H9 (cell line): ENCODE data around the gene SLC39A8. TPM values are rescaled to one million over a fixed set of nuclear protein-coding genes. Genes with fewer than 3 reads are reported as not detected.

Source experiments
- DNase-seq: peaks from one replicate; pipeline ENCODE4 v3.0.0-alpha.2; 2017
- H2AFZ ChIP-seq: one replicate; pipeline ENCODE4 v1.6.1; 2013; ENCODE audit warnings: mild to moderate bottlenecking, low read length, control low read depth, moderate library complexity
- H2AK5ac ChIP-seq: 2 replicates; pipeline ENCODE4 v1.6.1; 2013; ENCODE audit warnings: low read length, control low read depth, mixed read lengths; ENCODE audit not compliant: insufficient read length
- H2BK120ac ChIP-seq: one replicate; pipeline ENCODE4 v1.6.1; 2013; ENCODE audit warnings: low read depth, mild to moderate bottlenecking, low read length, control low read depth, inconsistent platforms; ENCODE audit not compliant: poor library complexity, severe bottlenecking
- H2BK12ac ChIP-seq: 2 replicates; pipeline ENCODE4 v1.6.1; 2013; ENCODE audit warnings: low read length, control low read depth, mixed read lengths, low read depth; ENCODE audit not compliant: insufficient read length
- H2BK15ac ChIP-seq: 2 replicates; pipeline ENCODE4 v1.6.1; 2013; ENCODE audit warnings: low read depth, low read length, control low read depth
- H2BK20ac ChIP-seq: one replicate; pipeline ENCODE4 v1.6.1; 2013; ENCODE audit warnings: low read depth, mild to moderate bottlenecking, low read length, control low read depth, inconsistent platforms; ENCODE audit not compliant: poor library complexity, severe bottlenecking
- H2BK5ac ChIP-seq: 2 replicates; pipeline ENCODE4 v1.6.1; 2013; ENCODE audit warnings: low read length, control low read depth, mixed read lengths; ENCODE audit not compliant: insufficient read length
- H3K14ac ChIP-seq: 2 replicates; pipeline ENCODE4 v1.6.1; 2013; ENCODE audit warnings: low read length, control low read depth; ENCODE audit not compliant: insufficient read depth
- H3K18ac ChIP-seq: 2 replicates; pipeline ENCODE4 v1.6.1; 2013; ENCODE audit warnings: low read depth, mild to moderate bottlenecking, mixed read lengths, low read length, control low read depth; ENCODE audit not compliant: insufficient read length
- H3K23ac ChIP-seq: 2 replicates; pipeline ENCODE4 v1.6.1; 2013; ENCODE audit warnings: low read length, control low read depth, mixed read lengths, low read depth; ENCODE audit not compliant: insufficient read length
- H3K23me2 ChIP-seq: 2 replicates; pipeline ENCODE4 v1.6.1; 2013; ENCODE audit warnings: low read depth, mild to moderate bottlenecking, mixed read lengths, low read length, control low read depth; ENCODE audit not compliant: insufficient read length, poor library complexity, severe bottlenecking
- H3K27ac ChIP-seq: 2 replicates; pipeline ENCODE4 v1.5.1; 2013; ENCODE audit warnings: low read length, control low read depth, mixed read lengths, low read depth; ENCODE audit not compliant: insufficient read length
- H3K27me3 ChIP-seq: 2 replicates; pipeline ENCODE4 v1.6.1; 2013; ENCODE audit warnings: low read length, control low read depth, inconsistent platforms; ENCODE audit not compliant: insufficient read depth
- H3K4ac ChIP-seq: 2 replicates; pipeline ENCODE4 v1.6.1; 2013; ENCODE audit warnings: low read depth, mild to moderate bottlenecking, control low read depth, inconsistent platforms, low read length, moderate library complexity
- H3K4me1 ChIP-seq: 2 replicates; pipeline ENCODE4 v1.6.1; 2013; ENCODE audit warnings: low read length, control low read depth, inconsistent platforms; ENCODE audit not compliant: insufficient read depth
- H3K4me2 ChIP-seq: 2 replicates; pipeline ENCODE4 v1.6.1; 2013; ENCODE audit warnings: low read length, control low read depth, mixed read lengths; ENCODE audit not compliant: insufficient read length, insufficient read depth
- H3K56ac ChIP-seq: 2 replicates; pipeline ENCODE4 v1.6.1; 2013; ENCODE audit warnings: low read depth, mild to moderate bottlenecking, mixed read lengths, low read length, control low read depth; ENCODE audit not compliant: insufficient read length
- H3K79me1 ChIP-seq: 2 replicates; pipeline ENCODE4 v1.6.1; 2013; ENCODE audit warnings: low read depth, mild to moderate bottlenecking, moderate library complexity, low read length, control low read depth, inconsistent platforms; ENCODE audit not compliant: insufficient read depth, poor library complexity, severe bottlenecking
- H3K79me2 ChIP-seq: 2 replicates; pipeline ENCODE4 v1.6.1; 2013; ENCODE audit warnings: low read length, control low read depth, inconsistent platforms; ENCODE audit not compliant: insufficient read depth
- H3K9ac ChIP-seq: 2 replicates; pipeline ENCODE4 v1.6.1; 2013; ENCODE audit warnings: low read length, control low read depth, mixed read lengths; ENCODE audit not compliant: insufficient read length; ENCODE audit errors: extremely low read depth
- H3K9me3 ChIP-seq: one replicate; pipeline ENCODE4 v1.6.1; 2013; ENCODE audit warnings: low read depth, low read length, inconsistent platforms; ENCODE audit not compliant: control insufficient read depth
- H3T11ph ChIP-seq: one replicate; pipeline ENCODE4 v1.6.1; 2013; ENCODE audit warnings: mild to moderate bottlenecking, low read length, control low read depth, inconsistent platforms
- H4K20me1 ChIP-seq: one replicate; pipeline ENCODE4 v1.6.1; 2013; ENCODE audit not compliant: control insufficient read depth, insufficient read length, insufficient read depth
- H4K5ac ChIP-seq: 2 replicates; pipeline ENCODE4 v1.6.1; 2013; ENCODE audit warnings: low read depth, mild to moderate bottlenecking, mixed read lengths, low read length, control low read depth; ENCODE audit not compliant: insufficient read length
- H4K8ac ChIP-seq: replicated peaks from 2 replicates; pipeline ENCODE4 v1.6.1; 2013; ENCODE audit warnings: low read length, control low read depth, mixed read lengths, low read depth; ENCODE audit not compliant: insufficient read length
- H4K91ac ChIP-seq: 2 replicates; pipeline ENCODE4 v1.6.1; 2013; ENCODE audit warnings: low read depth, mild to moderate bottlenecking, moderate library complexity, mixed read lengths, low read length, control low read depth; ENCODE audit not compliant: insufficient read length
- H3K27ac Mint-ChIP-seq, 3 experiments: 2 replicates in 2 of 3; 3 replicates in 1 of 3; pipeline ENCODE4 v1.8.0; 2020 to 2021; ENCODE audit warnings: mixed read lengths in 3 of 3, mild to moderate bottlenecking in 1 of 3, moderate library complexity in 1 of 3
- H3K27me3 Mint-ChIP-seq: 2 replicates; pipeline ENCODE4 v1.8.0; 2021; ENCODE audit warnings: low read depth, mild to moderate bottlenecking, moderate library complexity, mixed read lengths
- H3K36me3 Mint-ChIP-seq, 3 experiments: 2 replicates in 2 of 3; 3 replicates in 1 of 3; pipeline ENCODE4 v1.8.0; 2020 to 2021; ENCODE audit warnings: low read depth in 3 of 3, mixed read lengths in 3 of 3; ENCODE audit not compliant: insufficient read depth in 1 of 3
- H3K4me1 Mint-ChIP-seq, 2 experiments: 2 replicates each; pipeline ENCODE4 v1.8.0; 2020; ENCODE audit warnings: mixed read lengths in 2 of 2
- H3K4me3 Mint-ChIP-seq, 2 experiments: 2 replicates in 1 of 2; 3 replicates in 1 of 2; pipeline ENCODE4 v1.8.0; 2020 to 2021; ENCODE audit warnings: mild to moderate bottlenecking in 2 of 2, mixed read lengths in 2 of 2, moderate library complexity in 1 of 2
- H3K9me3 Mint-ChIP-seq, 2 experiments: 2 replicates in 1 of 2; 3 replicates in 1 of 2; pipeline ENCODE4 v1.8.0; 2020; ENCODE audit warnings: mild to moderate bottlenecking in 2 of 2, mixed read lengths in 2 of 2, moderate library complexity in 1 of 2
- CTCF ChIP-seq: fragments of 200-600 bp; sonication (generic); conservative IDR thresholded peaks from 3 replicates; pipeline ENCODE4 v1.8.0; 2021; ENCODE audit warnings: antibody characterized with exemption, mild to moderate bottlenecking
- WGBS: extraction: QIAGEN DNeasy Blood & Tissue Kit; methylation state at CpG from one replicate; pipeline ENCODE4 v1.1.7; 2013; ENCODE audit warnings: missing lambda C conversion rate, low lambda C conversion rate, mixed read lengths; ENCODE audit not compliant: insufficient read length; ENCODE audit errors: extremely low coverage; 5-methylcytosine and 5-hydroxymethylcytosine counted together
- total RNA-seq: library from RNA; stranded (reverse); gene quantifications from 2 replicates; pipeline ENCODE4 v1.2.1, GENCODE V29; 2021

The SLC39A8 gene
- total RNA-seq, 1 experiment from 2014 or later, result 11.0 TPM

- Histone ChIP-seq H2AK5ac (no peak overlapping the region), H3K23ac (no peak overlapping the region), H3T11ph (no peak overlapping the region), H3K79me2 (no peaks in the 10 kb centered on the region), H2AFZ (no peak overlapping the region), H3K56ac (no peak overlapping the region), H3K4ac (no peak overlapping the region), H2BK5ac (no peak overlapping the region), H3K79me1 (no peaks in the 10 kb centered on the region), H3K27me3 (no peaks in the 10 kb centered on the region), H3K4me2 (no peak overlapping the region), H2BK120ac (no peak overlapping the region), H4K20me1 (no peaks in the 10 kb centered on the region), H3K4me1 (no peaks in the 10 kb centered on the region), H3K27ac (no peak overlapping the region), H3K18ac (no peak overlapping the region), H2BK12ac (no peak overlapping the region), H4K8ac (no peak overlapping the region), H2BK15ac (no peak overlapping the region), H4K5ac (no peak overlapping the region), H3K23me2 (peaks cover 3% of the 10 kb centered on the region), H2BK20ac (no peak overlapping the region), H3K14ac (no peak overlapping the region), H3K9ac (no peak overlapping the region), H3K9me3 (no peaks in the 10 kb centered on the region), H4K91ac (no peak overlapping the region)
- H3K9me3 Mint-ChIP-seq, result peaks cover 11 to 32% of the 10 kb centered on the region in 2 experiments
- no peak for DNase-seq
- H3K27ac Mint-ChIP-seq, result no peak overlapping the region
- no peaks in the 10 kb centered on the region for H3K4me1 Mint-ChIP-seq
- peaks cover 3 to 12% (median 10%) of the 10 kb centered on the region in 3 experiments; a peak in 5 of 7 replicates for H3K36me3 Mint-ChIP-seq
- no peak for TF ChIP-seq CTCF
- WGBS, result no CpG with 5 or more reads among the region's 4 CpGs
- H3K4me3 Mint-ChIP-seq, result no peak overlapping the region
- H3K27me3 Mint-ChIP-seq, result no peaks in the 10 kb centered on the region
These were observed 98.9 kb downstream of the SLC39A8 start for GRCh38 chr4:102246416-102246815.
